H1 (cell line): ENCODE results near the gene AHSG. TPM values are rescaled to one million over a fixed set of nuclear protein-coding genes. Genes with fewer than 3 reads are reported as not detected.

ENCODE experiments used
- BRCA1 ChIP-seq: IDR thresholded peaks from 2 replicates; pipeline ENCODE4 v1.6.1; 2012; ENCODE audit warnings: low read depth, low read length, improper control_type of control experiment
- CBX8 ChIP-seq: fragments of 300-800, 300-1000 bp; sonication (generic); IDR thresholded peaks from 2 replicates; pipeline ENCODE4 v1.7.1; 2016; ENCODE audit warnings: low read depth, low read length, borderline replicate concordance
- EGR1 ChIP-seq: IDR thresholded peaks from 2 replicates; pipeline ENCODE4 v1.6.1; 2011; ENCODE audit warnings: low read depth, low read length, borderline replicate concordance
- TAF7 ChIP-seq: optimal IDR thresholded peaks from 2 replicates; pipeline ENCODE3; 2011; ENCODE audit warnings: low read depth, mild to moderate bottlenecking, inconsistent platforms, low read length, moderate library complexity, borderline replicate concordance
- TCF12 ChIP-seq: IDR thresholded peaks from 2 replicates; pipeline ENCODE4 v1.6.1; 2011; ENCODE audit warnings: low read depth, mild to moderate bottlenecking, low read length
- polyA plus RNA-seq, 7 experiments: library from polyadenylated mRNA; depleted of rRNA in 3 of 7; stranded (reverse) in 5 of 7; unstranded in 2 of 7; fragments of >200 nt in 5 of 7; fragments of 200-250 nt in 2 of 7; gene quantifications; 1 replicate in 5 of 7; 2 replicates in 1 of 7; 4 replicates in 1 of 7; pipeline versions ENCODE4 v1.2.1 to v1.2.3, GENCODE V29; 2011 to 2013; ENCODE audit warnings: missing spikeins in 2 of 7, mixed read lengths in 2 of 7
- total RNA-seq: library from RNA; stranded (reverse); fragmentation: NEBNext Ultra II Directional; extraction: Animal tissue kit (Norgen Biotek cat#: 25700); gene quantifications from 2 replicates; pipeline ENCODE4 v1.2.1, GENCODE V29; 2021

The AHSG gene
- total and polyA plus RNA-seq, 2 of the 8 experiments (the other 6 are each of a cell fraction or from before 2014, with no cell fraction given) = 0.68 to 0.78 TPM

GRCh38 chr3:186598794-186599141 is 14.1 kb upstream of the AHSG start (continued):
- no peak for TF ChIP-seq TCF12
- no peak for TF ChIP-seq CBX8
- no peak for TF ChIP-seq EGR1
- TF ChIP-seq BRCA1 = no peak
- TF ChIP-seq TAF7 = no peak
